ENCODE results near the gene C17orf113.

Gene C17orf113

DNA sequence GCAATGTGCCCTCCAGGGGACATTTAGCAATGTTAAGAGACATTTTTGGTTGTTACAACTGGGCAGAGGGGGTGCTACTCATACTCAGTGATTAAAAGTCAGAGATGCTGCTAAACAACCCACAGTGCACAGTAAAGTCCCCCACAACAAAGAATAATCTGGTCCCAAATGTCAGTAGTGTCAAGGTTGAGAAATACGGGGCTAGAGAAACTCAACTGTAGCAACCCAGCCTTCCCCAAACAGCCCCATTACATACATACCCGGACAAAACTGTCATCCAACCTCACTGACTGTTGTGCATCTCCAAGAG, 53.6 kb downstream of the C17orf113 start:
- DNase-seq: no peak
- H3K4me3 ChIP-seq (ENCODE audit: low read depth, low read length): no peak overlapping the region
- TF ChIP-seq, protein P1, sequence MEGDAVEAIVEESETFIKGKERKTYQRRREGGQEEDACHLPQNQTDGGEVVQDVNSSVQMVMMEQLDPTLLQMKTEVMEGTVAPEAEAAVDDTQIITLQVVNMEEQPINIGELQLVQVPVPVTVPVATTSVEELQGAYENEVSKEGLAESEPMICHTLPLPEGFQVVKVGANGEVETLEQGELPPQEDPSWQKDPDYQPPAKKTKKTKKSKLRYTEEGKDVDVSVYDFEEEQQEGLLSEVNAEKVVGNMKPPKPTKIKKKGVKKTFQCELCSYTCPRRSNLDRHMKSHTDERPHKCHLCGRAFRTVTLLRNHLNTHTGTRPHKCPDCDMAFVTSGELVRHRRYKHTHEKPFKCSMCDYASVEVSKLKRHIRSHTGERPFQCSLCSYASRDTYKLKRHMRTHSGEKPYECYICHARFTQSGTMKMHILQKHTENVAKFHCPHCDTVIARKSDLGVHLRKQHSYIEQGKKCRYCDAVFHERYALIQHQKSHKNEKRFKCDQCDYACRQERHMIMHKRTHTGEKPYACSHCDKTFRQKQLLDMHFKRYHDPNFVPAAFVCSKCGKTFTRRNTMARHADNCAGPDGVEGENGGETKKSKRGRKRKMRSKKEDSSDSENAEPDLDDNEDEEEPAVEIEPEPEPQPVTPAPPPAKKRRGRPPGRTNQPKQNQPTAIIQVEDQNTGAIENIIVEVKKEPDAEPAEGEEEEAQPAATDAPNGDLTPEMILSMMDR (IDR thresholded peaks at IDR 0.05; ENCODE audit: low read depth, low read length, missing control alignments): no peak
- peak overlapping the region; percentile 60 for H3K27ac ChIP-seq
- in situ Hi-C loops (cut with HindIII; ENCODE audit: low pct_ligation_motif_present, low sequenced_read_pairs): no loop called here
- peaks cover 74% of the 10 kb centered on the region for H3K36me3 ChIP-seq (replicated peaks)
- no peaks in the 10 kb centered on the region for H3K27me3 ChIP-seq (replicated peaks)

DNA sequence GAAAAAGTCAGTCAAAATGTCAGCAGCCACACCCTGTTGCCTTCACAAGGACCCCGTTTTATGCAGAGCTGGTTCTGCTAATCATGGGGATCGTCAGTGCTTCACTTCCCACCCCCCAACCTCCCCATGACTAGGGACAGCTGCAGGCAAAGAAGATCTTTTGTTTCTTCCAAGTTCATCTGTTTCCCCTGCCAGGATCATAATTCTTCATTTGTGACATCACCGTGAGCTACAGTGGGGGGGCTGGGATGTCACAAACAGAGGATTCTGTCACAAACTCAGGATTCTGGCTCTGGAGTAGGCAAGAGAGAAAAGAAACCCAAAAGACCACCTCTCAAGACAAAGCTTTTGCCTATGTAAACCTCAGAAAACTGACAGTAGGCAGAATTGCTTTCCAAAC, 57.8 kb downstream of the C17orf113 start:
- H3K36me3 ChIP-seq (replicated peaks): peaks cover 81% of the 10 kb centered on the region
- TF ChIP-seq, protein P1 (IDR thresholded peaks at IDR 0.05; ENCODE audit: low read depth, low read length, missing control alignments): no peak
- in situ Hi-C loops (cut with HindIII; ENCODE audit: low pct_ligation_motif_present, low sequenced_read_pairs): no loop called here
- no peak overlapping the region for H3K27ac ChIP-seq
- DNase-seq: no peak
- no peak overlapping the region for H3K4me3 ChIP-seq (ENCODE audit: low read depth, low read length)
- no peaks in the 10 kb centered on the region for H3K27me3 ChIP-seq (replicated peaks)

DNA sequence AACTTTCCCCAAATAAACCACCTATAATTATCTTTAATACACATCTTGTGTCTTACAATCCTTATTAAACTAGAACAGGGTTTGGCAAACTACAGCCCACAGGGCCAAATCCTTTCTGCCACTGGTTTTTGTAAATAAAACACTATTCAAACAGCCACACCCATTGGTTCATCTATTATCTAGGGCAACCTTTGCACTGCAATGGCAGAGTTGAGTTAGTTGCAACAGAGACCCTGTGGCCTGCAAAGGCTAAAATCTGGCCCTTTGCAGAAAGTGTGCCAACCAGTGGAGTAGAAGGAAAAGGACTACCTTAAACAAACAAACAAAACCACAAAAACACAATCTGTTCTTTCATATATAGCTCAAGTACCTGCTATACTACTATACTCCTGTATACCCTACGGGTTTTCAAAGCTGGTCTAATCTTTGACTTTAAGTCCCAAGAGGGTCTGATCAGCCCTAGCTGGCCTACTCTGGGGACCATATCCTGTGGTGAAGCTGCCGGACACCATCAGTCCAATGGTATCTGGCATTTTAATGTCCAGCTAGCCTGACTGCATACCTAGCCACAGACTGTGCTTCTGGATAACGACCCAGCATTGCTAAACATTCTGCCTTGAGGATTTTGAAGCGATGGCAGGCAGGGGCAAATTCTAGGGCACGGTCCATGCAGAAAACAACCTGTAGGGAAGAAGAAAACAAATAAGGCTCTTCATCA, 60.5 kb downstream of the C17orf113 start:
- H3K4me3 ChIP-seq (ENCODE audit: low read depth, low read length): no peak overlapping the region
- no peaks in the 10 kb centered on the region for H3K27me3 ChIP-seq (replicated peaks)
- H3K27ac ChIP-seq: no peak overlapping the region
- no peak for DNase-seq
- TF ChIP-seq, protein P1 (IDR thresholded peaks at IDR 0.05; ENCODE audit: low read depth, low read length, missing control alignments): no peak
- in situ Hi-C loops (cut with HindIII; ENCODE audit: low pct_ligation_motif_present, low sequenced_read_pairs): no loop called here
- peaks cover 76% of the 10 kb centered on the region for H3K36me3 ChIP-seq (replicated peaks)

DNA sequence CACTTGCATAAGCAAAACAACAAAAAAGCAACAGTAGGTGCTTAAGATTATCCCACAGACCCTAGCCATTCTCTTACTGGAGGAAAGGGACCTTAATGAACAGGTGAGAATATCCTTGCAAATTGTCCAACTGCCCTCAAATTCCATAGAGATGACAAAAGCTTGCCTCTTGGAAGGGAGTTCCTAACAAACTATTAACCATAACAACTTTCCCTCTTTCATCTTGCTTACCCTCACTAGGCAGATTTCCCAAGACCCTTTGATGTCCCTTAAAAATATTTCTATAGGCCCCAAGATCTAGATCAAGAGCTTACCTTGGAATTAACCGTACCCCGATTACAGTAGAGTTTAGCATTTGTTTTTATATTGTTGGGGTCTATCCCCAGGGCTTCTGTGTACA, 62.0 kb downstream of the C17orf113 start:
- in situ Hi-C loops (cut with HindIII; ENCODE audit: low pct_ligation_motif_present, low sequenced_read_pairs): no loop called here
- H3K4me3 ChIP-seq (ENCODE audit: low read depth, low read length): no peak overlapping the region
- TF ChIP-seq, protein P1 (IDR thresholded peaks at IDR 0.05; ENCODE audit: low read depth, low read length, missing control alignments): no peak
- H3K36me3 ChIP-seq (replicated peaks): peaks cover 71% of the 10 kb centered on the region
- no peak for DNase-seq
- no peak overlapping the region for H3K27ac ChIP-seq
- H3K27me3 ChIP-seq (replicated peaks): no peaks in the 10 kb centered on the region

All from brain microvascular endothelial cell (primary cell).